Adipocyte (in vitro differentiated cells): ENCODE data around the gene IL17B.

Experiments
- DNase-seq: peaks from one replicate; pipeline ENCODE4 v3.0.0-alpha.2; 2015; ENCODE audit warnings: low read depth
- H3K27me3 ChIP-seq: replicated peaks from 2 replicates; pipeline ENCODE4 v1.7.0; 2013; ENCODE audit warnings: mild to moderate bottlenecking, low read length, moderate library complexity; ENCODE audit not compliant: control insufficient read depth, insufficient read depth
- H3K36me3 ChIP-seq: 2 replicates; pipeline ENCODE4 v1.7.0; 2013; ENCODE audit warnings: low read length, mild to moderate bottlenecking, moderate library complexity; ENCODE audit not compliant: control insufficient read depth, insufficient read depth, severe bottlenecking
- H3K4me1 ChIP-seq: 2 replicates; pipeline ENCODE4 v1.7.0; 2013; ENCODE audit warnings: mild to moderate bottlenecking, low read length, moderate library complexity; ENCODE audit not compliant: control insufficient read depth, insufficient read depth
- H3K4me3 ChIP-seq: 2 replicates; pipeline ENCODE4 v1.7.0; 2013; ENCODE audit warnings: mild to moderate bottlenecking, low read length, moderate library complexity
- H3K9ac ChIP-seq: 2 replicates; pipeline ENCODE4 v1.7.0; 2013; ENCODE audit warnings: mild to moderate bottlenecking, low read length, moderate library complexity
- H3K9me3 ChIP-seq: 2 replicates; pipeline ENCODE4 v1.7.0; 2013; ENCODE audit warnings: mild to moderate bottlenecking, low read length, moderate library complexity; ENCODE audit not compliant: control insufficient read depth

IL17B gene, protein sequence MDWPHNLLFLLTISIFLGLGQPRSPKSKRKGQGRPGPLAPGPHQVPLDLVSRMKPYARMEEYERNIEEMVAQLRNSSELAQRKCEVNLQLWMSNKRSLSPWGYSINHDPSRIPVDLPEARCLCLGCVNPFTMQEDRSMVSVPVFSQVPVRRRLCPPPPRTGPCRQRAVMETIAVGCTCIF

DNA sequence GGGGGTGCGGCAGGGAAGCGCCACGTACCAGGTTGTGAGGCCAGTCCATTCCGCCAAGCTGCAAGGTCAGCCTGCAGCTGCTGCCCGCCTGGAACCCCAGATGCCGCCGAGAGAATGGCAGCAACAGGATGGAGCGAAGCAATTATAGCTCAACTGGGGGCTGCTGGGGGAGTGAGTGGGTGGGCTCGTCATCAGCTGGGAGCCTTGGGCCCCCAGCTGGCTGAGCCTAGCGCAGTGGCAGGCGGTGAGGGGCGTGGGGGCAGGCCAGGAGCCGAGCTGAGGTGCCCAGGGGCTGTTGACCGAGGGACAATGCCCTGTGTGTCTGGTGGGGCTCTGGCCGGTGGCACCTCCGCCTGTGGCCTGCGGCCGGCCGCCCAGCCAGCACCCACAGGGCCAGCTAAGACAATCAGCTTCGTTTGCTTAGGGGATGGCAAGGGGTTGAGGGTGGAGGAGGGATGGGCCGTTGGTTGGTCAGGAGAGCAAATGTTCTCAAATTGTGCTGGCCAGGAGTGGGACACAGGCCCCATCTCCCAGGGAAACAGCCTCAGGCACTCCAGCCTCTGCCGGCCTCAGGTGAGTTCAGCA lies at the start of gene IL17B:
Gene IL17B, minus strand, starts transcription at position 116 of the 585 bp plus-strand sequence. Its CDS starts 67 bp downstream, at position 49.
- peaks cover 12% of the 10 kb centered on the region for H3K27me3 ChIP-seq
- H3K9me3 ChIP-seq, result no peaks in the 10 kb centered on the region
- H3K4me1 ChIP-seq, result peaks cover 23% of the 10 kb centered on the region
- DNase-seq, result no peak
- no peaks in the 10 kb centered on the region for H3K36me3 ChIP-seq
- no peak within 1 kb of the TSS for H3K9ac ChIP-seq
- H3K4me3 ChIP-seq, result no peak within 1 kb of the TSS

DNA sequence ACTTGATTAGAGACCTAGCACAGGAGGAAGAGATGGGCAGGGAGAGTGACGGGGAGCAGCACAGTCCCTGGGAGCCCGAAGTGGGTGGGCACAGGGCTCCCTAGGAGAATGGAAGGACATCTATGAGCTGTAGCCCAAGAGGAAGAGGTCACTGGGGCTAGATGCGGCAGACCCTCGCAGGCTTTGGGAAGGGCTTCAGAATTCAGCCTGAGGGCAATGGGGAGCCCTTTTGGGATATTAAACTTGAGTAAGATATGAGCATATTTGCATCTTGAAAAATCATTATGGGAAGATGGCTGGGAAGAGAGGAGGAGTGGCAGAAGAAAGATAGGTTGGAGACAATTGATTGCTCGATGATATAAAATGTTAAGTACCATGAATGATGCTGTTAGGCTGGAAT lies 48.9 kb upstream of the IL17B start:
- Histone ChIP-seq H3K36me3 (peaks cover 80% of the 10 kb centered on the region), H3K27me3 (no peaks in the 10 kb centered on the region), H3K9me3 (no peaks in the 10 kb centered on the region), H3K4me3 (no peak overlapping the region), H3K4me1 (peaks cover 19% of the 10 kb centered on the region), H3K9ac (no peak overlapping the region)
- DNase-seq, result no peak

DNA sequence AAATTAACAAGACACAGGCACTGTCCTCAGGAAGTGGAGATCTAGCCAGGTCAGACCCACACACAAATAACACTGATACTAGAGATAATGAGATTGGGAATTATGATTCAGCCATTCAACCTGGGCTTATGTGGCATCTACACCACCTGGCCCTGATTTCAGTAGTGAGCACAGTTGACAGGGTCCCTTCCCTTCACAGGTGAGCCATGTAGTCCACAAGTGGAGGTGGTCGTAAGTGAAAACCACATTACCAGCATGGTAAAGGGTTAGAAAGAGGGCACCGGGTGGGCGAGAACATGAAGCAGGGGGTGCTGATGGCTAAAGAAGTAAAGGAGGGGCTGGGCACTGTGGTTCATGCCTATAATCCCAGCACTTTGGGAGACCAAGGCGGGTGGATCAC lies 48.3 kb upstream of the IL17B start:
- H3K36me3 ChIP-seq, result peaks cover 85% of the 10 kb centered on the region
- H3K9me3 ChIP-seq, result no peaks in the 10 kb centered on the region
- H3K4me1 ChIP-seq, result peaks cover 24% of the 10 kb centered on the region
- no peaks in the 10 kb centered on the region for H3K27me3 ChIP-seq
- H3K9ac ChIP-seq, result no peak overlapping the region
- no peak overlapping the region for H3K4me3 ChIP-seq
- DNase-seq, result no peak

DNA sequence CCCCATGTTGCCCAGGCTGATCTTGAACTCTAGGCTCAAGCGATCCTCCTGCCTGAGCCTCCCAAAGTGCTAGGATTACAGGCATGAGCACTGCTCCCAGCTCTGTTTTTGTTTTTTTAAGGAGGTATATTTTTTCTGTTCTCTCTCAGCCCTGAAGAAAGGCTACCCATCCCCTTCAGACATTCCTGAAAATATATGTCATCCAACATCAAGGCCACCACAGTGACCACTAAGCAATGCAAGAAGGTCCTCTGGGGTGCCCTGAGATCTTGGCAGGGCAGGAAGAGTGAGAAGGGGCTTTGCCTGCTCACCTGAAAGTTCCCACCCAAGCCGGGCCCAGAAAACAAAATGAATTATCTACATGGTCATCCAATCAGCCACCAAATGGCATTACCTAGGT lies 47.8 kb upstream of the IL17B start:
- Histone ChIP-seq H3K4me3 (no peak overlapping the region), H3K27me3 (no peaks in the 10 kb centered on the region), H3K36me3 (peaks cover 90% of the 10 kb centered on the region), H3K4me1 (peaks cover 28% of the 10 kb centered on the region), H3K9me3 (no peaks in the 10 kb centered on the region), H3K9ac (no peak overlapping the region)
- DNase-seq, result no peak

DNA sequence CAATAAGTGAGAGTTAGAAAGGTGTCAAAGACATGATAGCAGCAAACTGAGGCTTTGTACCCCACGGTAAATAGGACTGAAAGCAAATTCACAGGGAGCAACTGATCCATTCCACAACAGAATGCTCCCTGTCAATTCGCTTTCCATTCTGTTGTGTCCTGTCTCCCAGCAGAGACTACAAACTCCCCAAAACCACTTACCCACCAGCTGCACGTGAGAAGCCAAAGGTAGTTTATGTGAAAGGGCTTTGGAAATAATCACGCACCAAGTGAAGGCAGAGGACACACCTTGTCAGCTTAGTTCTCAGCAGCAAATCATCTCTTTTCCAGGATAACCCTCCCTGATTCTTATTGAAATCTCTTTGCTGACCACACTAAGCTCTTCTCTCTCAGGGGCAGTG lies 46.6 kb upstream of the IL17B start:
- peaks cover 40% of the 10 kb centered on the region for H3K4me1 ChIP-seq
- no peaks in the 10 kb centered on the region for H3K27me3 ChIP-seq
- H3K36me3 ChIP-seq, result peaks cover 93% of the 10 kb centered on the region
- H3K9me3 ChIP-seq, result no peaks in the 10 kb centered on the region
- H3K9ac ChIP-seq, result peak overlapping the region; percentile 10
- no peak for DNase-seq
- no peak overlapping the region for H3K4me3 ChIP-seq

DNA sequence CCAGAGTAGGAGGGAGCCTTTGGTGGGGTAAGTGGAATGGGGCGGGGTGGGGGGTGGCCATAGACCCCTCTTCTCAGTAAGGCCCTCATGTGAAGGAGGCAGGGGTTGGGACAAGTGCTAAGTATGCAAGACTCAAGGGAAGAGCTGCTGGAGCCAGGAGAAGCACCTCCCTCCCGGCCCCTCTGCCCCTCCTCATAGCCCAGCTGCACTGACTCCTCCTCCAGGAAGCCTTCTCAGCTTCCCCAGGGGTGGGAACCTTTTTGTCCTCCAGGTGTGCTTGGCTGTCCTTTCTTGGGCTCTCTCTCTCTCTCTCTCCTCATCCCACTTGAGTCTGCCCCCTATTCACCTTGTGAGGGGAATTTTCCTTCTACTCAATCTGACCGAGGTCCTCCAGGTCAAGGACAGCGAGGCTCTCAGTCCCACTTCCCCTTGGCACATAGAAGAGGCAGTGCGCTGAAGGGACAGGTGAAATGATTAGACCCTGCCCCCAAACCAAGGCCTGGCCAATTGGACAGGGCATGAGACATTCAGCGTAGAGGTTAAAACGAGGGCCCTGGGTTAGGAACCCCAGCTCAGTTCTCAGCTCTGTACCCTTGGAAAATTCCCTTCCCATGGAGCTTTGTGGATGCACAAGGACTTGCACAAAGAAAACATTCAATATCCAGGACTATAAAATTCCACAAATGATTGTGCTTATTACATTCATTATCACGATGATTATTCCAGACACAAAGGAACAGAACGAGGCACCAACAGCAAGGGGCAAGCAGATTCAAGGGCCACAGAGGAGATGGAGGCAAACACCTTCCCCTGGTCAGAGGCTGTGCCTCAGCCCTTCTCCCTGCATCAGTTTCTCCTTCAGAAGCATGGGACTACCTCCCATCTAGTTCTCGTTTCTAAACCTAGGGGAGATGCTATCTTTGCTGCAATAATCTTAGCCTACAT lies 45.6 kb upstream of the IL17B start:
- no peak for DNase-seq
- Histone ChIP-seq H3K9me3 (no peaks in the 10 kb centered on the region), H3K36me3 (peaks cover 84% of the 10 kb centered on the region), H3K4me1 (peaks cover 39% of the 10 kb centered on the region), H3K4me3 (no peak overlapping the region), H3K27me3 (no peaks in the 10 kb centered on the region), H3K9ac (no peak overlapping the region)

DNA sequence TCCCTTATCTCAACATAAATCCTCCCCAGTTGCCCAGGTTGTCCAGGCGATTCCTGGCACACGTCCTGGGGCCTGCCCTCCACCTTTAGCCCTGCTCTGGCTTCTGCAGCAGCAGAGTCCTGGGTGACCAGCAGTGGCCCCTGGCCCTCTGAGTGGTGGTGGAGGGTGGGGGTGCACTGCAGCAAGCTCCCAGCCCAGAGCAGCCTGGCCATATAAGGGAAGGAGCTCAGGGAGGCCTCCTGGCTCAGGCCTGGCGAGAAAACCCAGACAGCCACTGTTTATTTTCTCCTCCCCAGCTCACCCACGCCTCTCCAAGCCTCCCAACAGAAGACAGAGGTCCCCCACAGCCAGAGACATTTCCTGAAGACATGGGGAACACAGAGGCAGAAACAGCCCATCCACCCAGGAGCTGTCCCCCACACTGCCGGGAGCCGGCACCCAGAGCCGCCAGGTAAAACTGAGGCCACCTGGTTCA lies 44.7 kb upstream of the IL17B start:
- Histone ChIP-seq H3K36me3 (peaks cover 81% of the 10 kb centered on the region), H3K27me3 (no peaks in the 10 kb centered on the region), H3K9me3 (no peaks in the 10 kb centered on the region), H3K9ac (peak overlapping the region; percentile 37), H3K4me3 (no peak overlapping the region), H3K4me1 (peaks cover 45% of the 10 kb centered on the region)
- DNase-seq, result peak; percentile 57

DNA sequence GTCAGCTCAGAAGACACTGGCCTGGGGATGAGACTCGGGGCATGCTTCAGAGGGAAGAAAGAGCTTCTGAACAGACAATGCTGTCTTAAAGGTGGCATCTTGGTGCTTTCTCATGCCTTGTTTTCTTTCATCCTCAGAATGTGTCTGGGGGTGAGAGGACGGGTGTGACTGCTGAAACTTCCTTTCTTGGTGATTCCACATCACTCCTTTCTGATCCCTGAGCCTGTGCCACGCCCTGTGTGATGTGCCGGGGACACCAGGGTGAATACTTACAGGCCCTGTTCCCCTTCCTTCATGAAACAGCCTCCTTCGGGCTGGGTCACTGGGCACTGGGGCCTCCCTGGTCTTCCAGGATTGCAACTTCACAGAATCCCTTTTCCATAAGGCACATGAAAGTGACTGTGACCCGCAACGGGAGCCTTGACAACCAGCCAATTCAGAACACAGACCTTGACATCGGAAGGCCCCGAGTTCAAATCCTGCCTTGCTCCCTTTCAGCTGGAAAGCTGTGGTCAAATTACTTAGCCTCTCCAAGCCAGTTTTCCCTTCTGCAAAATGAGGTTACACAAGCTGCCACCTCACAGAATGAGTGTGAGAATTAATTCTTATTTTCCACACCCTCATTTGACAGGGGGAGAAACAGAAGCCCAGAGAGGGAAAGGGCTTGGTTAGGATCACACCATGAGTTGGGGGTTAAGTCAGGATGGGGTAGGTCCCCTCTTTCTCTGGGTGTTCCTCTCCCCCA lies 44.1 kb upstream of the IL17B start:
- H3K9me3 ChIP-seq, result no peaks in the 10 kb centered on the region
- H3K36me3 ChIP-seq, result peaks cover 81% of the 10 kb centered on the region
- no peaks in the 10 kb centered on the region for H3K27me3 ChIP-seq
- peaks cover 45% of the 10 kb centered on the region for H3K4me1 ChIP-seq
- no peak for DNase-seq
- H3K4me3 ChIP-seq, result no peak overlapping the region
- H3K9ac ChIP-seq, result peak overlapping the region; percentile 37

DNA sequence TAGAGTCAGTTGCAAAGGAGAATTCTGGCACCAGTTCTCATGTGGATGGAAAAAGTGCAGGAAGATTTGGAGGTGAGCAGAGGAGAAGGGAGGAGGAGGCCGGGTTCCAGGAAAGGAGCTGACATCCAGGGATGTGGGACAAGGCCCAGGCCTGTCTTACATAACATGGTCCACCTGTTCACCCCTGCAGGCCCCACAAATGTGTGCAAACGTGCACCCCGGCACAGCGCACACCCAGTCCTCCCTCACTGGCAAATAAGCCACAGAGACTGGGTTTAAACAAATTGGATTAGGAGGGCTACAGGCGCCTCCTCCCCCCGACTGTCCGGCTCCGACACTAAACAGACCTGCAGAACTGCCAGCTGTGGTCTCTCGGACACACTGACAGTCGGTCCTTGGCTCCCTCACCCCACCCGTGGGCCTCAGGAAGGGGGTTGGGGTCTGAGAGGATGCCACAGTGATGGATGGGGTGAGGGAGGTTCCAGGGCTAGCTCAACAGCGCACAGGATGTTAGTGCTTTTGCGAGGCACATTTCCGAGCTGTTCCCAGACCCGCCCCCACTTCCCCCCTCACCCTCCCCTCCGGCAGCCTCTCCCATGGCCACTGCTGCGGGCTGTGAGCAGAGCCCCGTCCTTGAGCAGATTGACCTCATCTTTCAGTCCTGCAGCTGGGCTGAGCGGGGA lies 43.4 kb upstream of the IL17B start:
- peak; percentile 71 for DNase-seq
- H3K4me1 ChIP-seq, result peaks cover 50% of the 10 kb centered on the region
- no peaks in the 10 kb centered on the region for H3K9me3 ChIP-seq
- H3K9ac ChIP-seq, result peak overlapping the region; percentile 37
- no peak overlapping the region for H3K4me3 ChIP-seq
- H3K27me3 ChIP-seq, result no peaks in the 10 kb centered on the region
- H3K36me3 ChIP-seq, result peaks cover 83% of the 10 kb centered on the region

DNA sequence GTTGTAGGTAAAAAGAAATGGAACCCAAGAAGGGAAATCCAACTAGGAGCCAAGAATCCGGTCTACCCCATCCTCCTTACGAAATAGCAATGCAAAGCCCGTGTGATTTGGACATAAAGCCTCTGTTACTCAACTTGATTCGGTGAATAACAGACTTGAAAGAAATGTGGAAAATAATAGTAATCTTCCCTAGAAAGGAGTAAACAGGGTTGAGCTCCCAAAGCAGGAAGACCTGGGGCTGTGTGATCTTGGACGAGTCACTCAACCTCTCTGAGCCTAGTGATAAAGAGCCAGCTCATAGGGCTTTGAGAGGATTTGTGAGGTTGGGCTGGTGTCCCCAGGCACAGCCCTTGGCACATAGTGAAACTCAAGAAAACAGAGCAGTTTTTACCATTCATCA lies 42.7 kb upstream of the IL17B start:
- H3K27me3 ChIP-seq, result no peaks in the 10 kb centered on the region
- no peak overlapping the region for H3K4me3 ChIP-seq
- H3K9ac ChIP-seq, result no peak overlapping the region
- H3K9me3 ChIP-seq, result no peaks in the 10 kb centered on the region
- H3K4me1 ChIP-seq, result peaks cover 50% of the 10 kb centered on the region
- DNase-seq, result peak; percentile 63
- H3K36me3 ChIP-seq, result peaks cover 81% of the 10 kb centered on the region
